OCI-LY7 (cell line): ENCODE data around the gene TTC28.

ENCODE experiments used
- CTCF ChIP-seq: fragments of 200-600 bp; sonication (generic); conservative IDR thresholded peaks from 2 replicates; pipeline ENCODE4 v1.5.1; 2014; ENCODE audit warnings: mild to moderate bottlenecking, antibody characterized with exemption, low read length, moderate library complexity, mixed read lengths
- EZH2phosphoT487 ChIP-seq: fragments of 200-600 bp; sonication (generic); IDR thresholded peaks from 2 replicates; pipeline ENCODE4 v1.6.1; 2018; ENCODE audit warnings: low read depth, borderline replicate concordance, mild to moderate bottlenecking, mixed run types, antibody characterized with exemption, low read length, moderate library complexity, mixed read lengths

DNA sequence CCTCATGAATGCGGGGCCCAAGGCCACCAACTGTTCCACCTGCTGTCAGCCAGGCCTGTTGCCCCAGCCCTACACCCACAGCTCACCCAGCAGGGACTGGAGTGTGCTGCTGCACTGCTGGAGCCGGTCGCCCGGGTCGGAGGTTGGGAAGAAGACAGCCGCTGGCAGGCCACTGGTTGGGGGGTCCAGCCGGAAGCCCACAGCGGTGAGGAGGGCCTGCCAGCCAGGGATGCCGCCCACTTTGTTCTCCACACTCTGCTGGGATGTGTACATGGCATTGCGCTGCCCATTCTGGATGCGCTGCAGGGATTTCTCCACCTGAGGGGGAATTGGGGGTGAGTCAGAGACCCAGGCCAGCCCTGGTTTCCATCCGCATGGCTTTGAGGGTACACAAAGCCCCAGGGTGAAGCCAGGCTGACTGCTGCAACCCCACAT, 686.4 kb downstream of the TTC28 start:
- TF ChIP-seq CTCF = no peak
- TF ChIP-seq EZH2phosphoT487 = no peak
